Keratinocyte (primary cell): ENCODE measurements around the gene DBNL. TPM values are rescaled to one million over a fixed set of nuclear protein-coding genes. Genes with fewer than 3 reads are reported as not detected.
"Not testable (repeated sequence)": the region's sequence is repeated elsewhere in the genome, so short reads cannot be mapped to it uniquely, and the experiment has no call there.

Experiments
- DNase-seq: peaks from one replicate; pipeline ENCODE4 v3.0.0-alpha.2; 2011; ENCODE audit warnings: low read depth, missing footprints, low spot score
- FAIRE-seq: peaks from 2 replicates; lab custom pipeline; 2011; peaks lifted over from hg19 to GRCh38; lab: Jason Lieb, UNC
- H2AFZ ChIP-seq: 2 replicates; pipeline ENCODE4 v1.6.0; 2012; ENCODE audit warnings: low read length, control low read depth, inconsistent platforms; ENCODE audit not compliant: control insufficient read depth
- H3K27ac ChIP-seq: 2 replicates; pipeline ENCODE4 v1.5.1; 2011; ENCODE audit warnings: low read length; ENCODE audit not compliant: control insufficient read depth, insufficient read depth
- H3K27me3 ChIP-seq: 3 replicates; pipeline ENCODE4 v1.6.0; 2011; ENCODE audit warnings: low read length; ENCODE audit not compliant: control insufficient read depth, insufficient read depth; ENCODE audit errors: extremely low read depth
- H3K36me3 ChIP-seq, 2 experiments: 2 replicates in 1 of 2; 3 replicates in 1 of 2; pipeline ENCODE4 v1.5.1; 2011; ENCODE audit warnings: low read length in 2 of 2, mild to moderate bottlenecking in 1 of 2; ENCODE audit not compliant: control insufficient read depth in 2 of 2, insufficient read depth in 2 of 2; ENCODE audit errors: extremely low read depth in 1 of 2
- H3K4me1 ChIP-seq: 3 replicates; pipeline ENCODE4 v1.5.1; 2011; ENCODE audit warnings: low read length; ENCODE audit not compliant: control insufficient read depth, insufficient read depth; ENCODE audit errors: extremely low read depth
- H3K4me2 ChIP-seq: 3 replicates; pipeline ENCODE4 v1.6.0; 2011; ENCODE audit warnings: low read depth, low read length; ENCODE audit not compliant: control insufficient read depth, insufficient read depth; ENCODE audit errors: extremely low read depth
- H3K4me3 ChIP-seq, 3 experiments: fragments of 200-600 bp in 1 of 3; sonication (generic) in 1 of 3; 2 replicates in 2 of 3; 3 replicates in 1 of 3; pipeline ENCODE4 v1.5.1; 2011 to 2016; ENCODE audit warnings: low read length in 3 of 3, mild to moderate bottlenecking in 3 of 3, control low read depth in 2 of 3, inconsistent platforms in 1 of 3, low read depth in 1 of 3, mixed read lengths in 1 of 3, mixed run types in 1 of 3, moderate library complexity in 1 of 3; ENCODE audit not compliant: control insufficient read depth in 2 of 3, insufficient read depth in 2 of 3; ENCODE audit errors: extremely low read depth in 1 of 3
- H3K79me2 ChIP-seq: 2 replicates; pipeline ENCODE4 v1.6.0; 2012; ENCODE audit warnings: low read length; ENCODE audit not compliant: control insufficient read depth, insufficient read depth
- H3K9ac ChIP-seq: 3 replicates; pipeline ENCODE4 v1.6.0; 2011; ENCODE audit warnings: low read length; ENCODE audit not compliant: control insufficient read depth, insufficient read depth; ENCODE audit errors: extremely low read depth
- H3K9me1 ChIP-seq: 3 replicates; pipeline ENCODE4 v1.6.0; 2011; ENCODE audit warnings: low read length; ENCODE audit not compliant: control insufficient read depth, insufficient read depth; ENCODE audit errors: extremely low read depth
- H3K9me3 ChIP-seq: 2 replicates; pipeline ENCODE4 v1.5.1; 2012; ENCODE audit warnings: low read depth, low read length; ENCODE audit not compliant: control insufficient read depth
- H4K20me1 ChIP-seq: 3 replicates; pipeline ENCODE4 v1.6.0; 2011; ENCODE audit warnings: low read length; ENCODE audit not compliant: control insufficient read depth, insufficient read depth; ENCODE audit errors: extremely low read depth
- CTCF ChIP-seq, 3 experiments: IDR thresholded peaks in 1 of 3; conservative IDR thresholded peaks in 1 of 3; optimal IDR thresholded peaks in 1 of 3; 2 replicates in 2 of 3; 3 replicates in 1 of 3; pipeline versions ENCODE3 to v1.5.1; 2011; ENCODE audit warnings: low read length in 3 of 3, mild to moderate bottlenecking in 3 of 3, moderate library complexity in 2 of 3, control low read depth in 1 of 3, inconsistent platforms in 1 of 3; ENCODE audit not compliant: insufficient read depth in 2 of 3; ENCODE audit errors: extremely low read depth in 1 of 3
- EZH2 ChIP-seq: IDR thresholded peaks from one replicate; pipeline ENCODE4 v1.6.1; 2012; ENCODE audit warnings: inconsistent platforms, mild to moderate bottlenecking, low read length, moderate library complexity
- dilution Hi-C: fragments of 300-500 bp; cut with MboI; formaldehyde crosslinking; loops from one replicate; pipeline ENCODE4 v1.7.0; 2020; ENCODE audit warnings: low sequenced_read_pairs; ENCODE audit not compliant: extremely low pct_ligation_motif_present
- polyA plus RNA-seq, 5 experiments: library from polyadenylated mRNA; depleted of rRNA in 3 of 5; stranded (reverse) in 3 of 5; stranded (forward) in 1 of 5; unstranded in 1 of 5; fragments of >200 nt; gene quantifications; 1 replicate in 1 of 5; 2 replicates in 3 of 5; 3 replicates in 1 of 5; pipeline versions ENCODE4 v1.2.1 to v1.2.3, GENCODE V29; 2011 to 2012; ENCODE audit warnings: missing spikeins in 2 of 5, low read depth in 1 of 5, low replicate concordance in 1 of 5

The DBNL gene
- polyA plus RNA-seq, 1 donor (not counting 4 experiments of a cell fraction or from before 2014, with no cell fraction given), result 76.1 TPM

- FAIRE-seq, H3K9ac ChIP-seq, H3K79me2 ChIP-seq, H3K9me3 ChIP-seq, dilution Hi-C loops, DNase-seq, H3K36me3 ChIP-seq, H3K4me1 ChIP-seq, H3K27me3 ChIP-seq, H3K27ac ChIP-seq, H3K9me1 ChIP-seq, H3K4me3 ChIP-seq, H4K20me1 ChIP-seq: not testable (repeated sequence)
- peak overlapping the region; percentile 41 for H3K4me2 ChIP-seq
- H2AFZ ChIP-seq, result peak overlapping the region; percentile 49
Measured at GRCh38 chr7:44040493-44040891, 4.0 kb upstream of the DBNL start.

GRCh38 chr7:44042221-44042620, 2.3 kb upstream of the DBNL start:
- no peak for TF ChIP-seq EZH2
- dilution Hi-C loops, result no loop called here
- peaks cover 0 to 8% of the 10 kb centered on the region in 2 experiments for H3K36me3 ChIP-seq
- no peaks in the 10 kb centered on the region for H3K9me1 ChIP-seq
- H2AFZ ChIP-seq, result no peak overlapping the region
- no peak for DNase-seq
- H3K79me2 ChIP-seq, result peaks cover 27% of the 10 kb centered on the region
- no peak overlapping the region for H3K4me2 ChIP-seq
- no peak overlapping the region for H3K27ac ChIP-seq
- H4K20me1 ChIP-seq, result no peaks in the 10 kb centered on the region
- H3K27me3 ChIP-seq, result no peaks in the 10 kb centered on the region
- no peak overlapping the region for H3K9ac ChIP-seq
- no peak for FAIRE-seq
- no peak overlapping the region for H3K4me3 ChIP-seq
- no peaks in the 10 kb centered on the region for H3K9me3 ChIP-seq
- peaks cover 12% of the 10 kb centered on the region for H3K4me1 ChIP-seq

GRCh38 chr7:44043902-44044301, 600 bp upstream of the DBNL start:
- peak overlapping the region; percentile 95 for H2AFZ ChIP-seq

More at GRCh38 chr7:44043902-44044301, 600 bp upstream of the DBNL start:
- TF ChIP-seq CTCF (optimal IDR thresholded peaks at IDR 0.05 in 1 of 3, IDR thresholded peaks at IDR 0.05 in 1 of 3, conservative IDR thresholded peaks at IDR 0.05 in 1 of 3; ENCODE audit: extremely low read depth in 1 of 3, insufficient read depth in 2 of 3, low read length in 3 of 3) (no peak), EZH2 (no peak)
- peak overlapping the region; percentile 84 for H3K4me2 ChIP-seq
- peak overlapping the region; percentile 70 for H3K27ac ChIP-seq
- peaks cover 15% of the 10 kb centered on the region for H3K4me1 ChIP-seq
- H3K9me3 ChIP-seq, result no peaks in the 10 kb centered on the region
- H3K79me2 ChIP-seq, result peaks cover 42% of the 10 kb centered on the region
- peaks cover 0 to 9% of the 10 kb centered on the region in 2 experiments for H3K36me3 ChIP-seq
- H3K9ac ChIP-seq, result peak overlapping the region; percentile 80
- dilution Hi-C loops, result no loop called here
- FAIRE-seq (no peak), DNase-seq (no peak)
- no peaks in the 10 kb centered on the region for H3K27me3 ChIP-seq
- no peaks in the 10 kb centered on the region for H3K9me1 ChIP-seq
- H3K4me3 ChIP-seq, result peak overlapping the region; percentile 87 to 99 (median 98)
- H4K20me1 ChIP-seq, result peaks cover 3% of the 10 kb centered on the region
